DOHH2 (cell line): ENCODE results near the gene ZSCAN32.
A peak's percentile ranks its signal among the peaks of the same experiment; 100 is the strongest.

Experiments used
- H3F3A ChIP-seq: fragments of 200-600 bp; sonication (generic), shearing (Covaris generic); 2 replicates; pipeline ENCODE4 v1.6.0; 2016; ENCODE audit warnings: antibody characterized with exemption, mild to moderate bottlenecking; ENCODE audit not compliant: control insufficient read depth, insufficient read depth
- H3K27ac ChIP-seq: fragments of 200-600 bp; sonication (generic); 2 replicates; pipeline ENCODE4 v1.5.1; 2014; ENCODE audit warnings: low read depth, mild to moderate bottlenecking, low read length, moderate library complexity
- H3K27me3 ChIP-seq: fragments of 200-600 bp; sonication (generic); 2 replicates; pipeline ENCODE4 v1.6.1; 2014; ENCODE audit warnings: mild to moderate bottlenecking, low read length, mixed read lengths; ENCODE audit not compliant: control insufficient read depth
- H3K36me3 ChIP-seq: fragments of 200-600 bp; sonication (generic); 2 replicates; pipeline ENCODE4 v1.6.1; 2014; ENCODE audit warnings: mild to moderate bottlenecking, low read length, moderate library complexity, mixed read lengths; ENCODE audit not compliant: control insufficient read depth
- H3K4me1 ChIP-seq: fragments of 200-600 bp; sonication (generic); 2 replicates; pipeline ENCODE4 v1.6.1; 2014; ENCODE audit warnings: mild to moderate bottlenecking, low read length, mixed read lengths; ENCODE audit not compliant: control insufficient read depth
- H3K4me2 ChIP-seq: fragments of 200-600 bp; sonication (generic); 2 replicates; pipeline ENCODE4 v1.6.0; 2014; ENCODE audit warnings: mild to moderate bottlenecking, low read length, moderate library complexity
- H3K4me3 ChIP-seq: fragments of 200-600 bp; sonication (generic); 2 replicates; pipeline ENCODE4 v1.5.1; 2014; ENCODE audit warnings: mild to moderate bottlenecking, low read length, mixed read lengths
- H3K79me2 ChIP-seq: fragments of 200-600 bp; sonication (generic); 2 replicates; pipeline ENCODE4 v1.6.1; 2014; ENCODE audit warnings: mild to moderate bottlenecking, low read length, mixed read lengths; ENCODE audit not compliant: control insufficient read depth
- H3K9me2 ChIP-seq: fragments of 200-600 bp; sonication (generic); replicated peaks from 2 replicates; pipeline ENCODE4 v1.6.1; 2014; ENCODE audit warnings: mild to moderate bottlenecking, low read length, mixed read lengths; ENCODE audit not compliant: control insufficient read depth
- H3K9me3 ChIP-seq: fragments of 200-600 bp; sonication (generic); 2 replicates; pipeline ENCODE4 v1.6.1; 2014; ENCODE audit warnings: antibody characterized with exemption, low read length, mixed read lengths; ENCODE audit not compliant: control insufficient read depth, insufficient read depth
- H4K20me1 ChIP-seq: fragments of 200-600 bp; sonication (generic); 2 replicates; pipeline ENCODE4 v1.6.0; 2014; ENCODE audit warnings: low read depth, mild to moderate bottlenecking, antibody characterized with exemption, low read length, moderate library complexity; ENCODE audit not compliant: control insufficient read depth, insufficient read depth
- CTCF ChIP-seq: fragments of 200-600 bp; sonication (generic); IDR thresholded peaks from one replicate; pipeline ENCODE4 v1.5.1; 2014; ENCODE audit warnings: antibody characterized with exemption, mild to moderate bottlenecking, low read depth, low read length; ENCODE audit not compliant: poor library complexity, severe bottlenecking
- EZH2phosphoT487 ChIP-seq: fragments of 200-600 bp; sonication (generic); IDR thresholded peaks from 2 replicates; pipeline ENCODE4 v1.6.1; 2017; ENCODE audit warnings: borderline replicate concordance, mild to moderate bottlenecking, antibody characterized with exemption, low read length, moderate library complexity, mixed read lengths

The ZSCAN32 gene

GRCh38 chr16:3348547-3349167 is 52.1 kb downstream of the ZSCAN32 start:
- Histone ChIP-seq H3K4me2 (0 out of 2 replicates have a peak overlapping the region, but pooled peaks have one; percentile 2), H3K4me3 (no peak overlapping the region), H3K4me1 (peaks cover 9% of the 10 kb centered on the region; the same call in 1 of the 2 replicates), H4K20me1 (no peaks in the 10 kb centered on the region), H3F3A (no peaks in the 10 kb centered on the region), H3K79me2 (no peaks in the 10 kb centered on the region), H3K27me3 (no peaks in the 10 kb centered on the region), H3K9me2 (no peaks in the 10 kb centered on the region), H3K27ac (no peak overlapping the region), H3K36me3 (no peaks in the 10 kb centered on the region), H3K9me3 (no peaks in the 10 kb centered on the region)
- TF ChIP-seq CTCF (no peak), EZH2phosphoT487 (no peak)

GRCh38 chr16:3347586-3347985 is 53.2 kb downstream of the ZSCAN32 start:
- Histone ChIP-seq H3K79me2 (no peaks in the 10 kb centered on the region), H3K36me3 (no peaks in the 10 kb centered on the region), H3K27ac (no peak overlapping the region), H3K4me1 (peaks cover 9% of the 10 kb centered on the region; the same call in 1 of the 2 replicates), H3K4me2 (no peak overlapping the region), H4K20me1 (no peaks in the 10 kb centered on the region), H3K9me2 (no peaks in the 10 kb centered on the region), H3K27me3 (no peaks in the 10 kb centered on the region), H3F3A (no peaks in the 10 kb centered on the region), H3K4me3 (no peak overlapping the region), H3K9me3 (no peaks in the 10 kb centered on the region)
- TF ChIP-seq CTCF (no peak), EZH2phosphoT487 (no peak)

GRCh38 chr16:3346041-3346440 is 54.8 kb downstream of the ZSCAN32 start:
- H3K9me2 ChIP-seq = no peaks in the 10 kb centered on the region
- TF ChIP-seq CTCF (no peak), EZH2phosphoT487 (no peak)
- H3K27me3 ChIP-seq = no peaks in the 10 kb centered on the region
- no peaks in the 10 kb centered on the region for H3K9me3 ChIP-seq
- H3F3A ChIP-seq = no peaks in the 10 kb centered on the region
- H4K20me1 ChIP-seq = no peaks in the 10 kb centered on the region
- no peaks in the 10 kb centered on the region for H3K79me2 ChIP-seq
- H3K36me3 ChIP-seq = no peaks in the 10 kb centered on the region
- no peak overlapping the region for H3K4me3 ChIP-seq
- H3K4me2 ChIP-seq = no peak overlapping the region
- H3K27ac ChIP-seq = no peak overlapping the region
- H3K4me1 ChIP-seq = peaks cover 9% of the 10 kb centered on the region; the same call in 1 of the 2 replicates
